Neural cell (in vitro differentiated cells): Measurements from ENCODE around the gene GUF1.

Source experiments
- CTCF ChIP-seq: fragments of 450-650 bp; IDR thresholded peaks from 2 replicates; pipeline ENCODE4 v1.5.1; 2014; ENCODE audit warnings: antibody characterized with exemption, mild to moderate bottlenecking, moderate library complexity; ENCODE audit not compliant: poor library complexity, severe bottlenecking
- EZH2 ChIP-seq: fragments of 200-600, 300-800 bp; shearing (Covaris generic), sonication (generic); IDR thresholded peaks from 2 replicates; pipeline ENCODE4 v1.6.1; 2014; ENCODE audit warnings: antibody characterized with exemption, low read length, borderline replicate concordance, mild to moderate bottlenecking; ENCODE audit not compliant: insufficient read depth, poor library complexity, severe bottlenecking
- SMC3 ChIP-seq: fragments of 450-650 bp; conservative IDR thresholded peaks from 2 replicates; pipeline ENCODE4 v1.6.1; 2014; ENCODE audit warnings: antibody characterized with exemption, mild to moderate bottlenecking, moderate library complexity; ENCODE audit not compliant: poor library complexity

- no peak for TF ChIP-seq CTCF
- no peak for TF ChIP-seq EZH2
- TF ChIP-seq SMC3: no peak
Observed at GRCh38 chr4:44646151-44646550, 32.1 kb upstream of the GUF1 start.
